Trophoblast cell (in vitro differentiated cells and primary cell): Measurements from ENCODE around the gene VDAC1.

Experiments
- DNase-seq, 2 donors: peaks; one replicate each; pipeline ENCODE4 v3.0.0-alpha.2; 2016
- H2AFZ ChIP-seq: 2 replicates; pipeline ENCODE4 v1.6.1; 2013; ENCODE audit warnings: low read length, moderate library complexity, mild to moderate bottlenecking; ENCODE audit not compliant: insufficient read depth, poor library complexity
- H2AK5ac ChIP-seq: 2 replicates; pipeline ENCODE4 v1.6.1; 2013; ENCODE audit warnings: mild to moderate bottlenecking, low read length
- H2BK120ac ChIP-seq: 2 replicates; pipeline ENCODE4 v1.6.1; 2013; ENCODE audit warnings: low read length, mild to moderate bottlenecking, moderate library complexity; ENCODE audit not compliant: insufficient read depth, poor library complexity
- H2BK12ac ChIP-seq: 2 replicates; pipeline ENCODE4 v1.6.1; 2013; ENCODE audit warnings: mild to moderate bottlenecking, low read length, moderate library complexity
- H2BK5ac ChIP-seq: 2 replicates; pipeline ENCODE4 v1.6.1; 2013; ENCODE audit warnings: low read length, low read depth, moderate library complexity, mild to moderate bottlenecking; ENCODE audit not compliant: poor library complexity
- H3K14ac ChIP-seq: 2 replicates; pipeline ENCODE4 v1.6.1; 2013; ENCODE audit warnings: mild to moderate bottlenecking, low read length
- H3K18ac ChIP-seq: 2 replicates; pipeline ENCODE4 v1.6.1; 2013; ENCODE audit warnings: mild to moderate bottlenecking, low read length
- H3K23ac ChIP-seq: 2 replicates; pipeline ENCODE4 v1.6.1; 2013; ENCODE audit warnings: low read length
- H3K27ac ChIP-seq: 2 replicates; pipeline ENCODE4 v1.5.1; 2013; ENCODE audit warnings: low read depth, mild to moderate bottlenecking, inconsistent platforms, low read length, moderate library complexity
- H3K27me3 ChIP-seq: 2 replicates; pipeline ENCODE4 v1.6.1; 2013; ENCODE audit warnings: inconsistent platforms, mild to moderate bottlenecking, low read length, moderate library complexity; ENCODE audit not compliant: insufficient read depth
- H3K36me3 ChIP-seq, 2 experiments: 1 replicate in 1 of 2; 2 replicates in 1 of 2; pipeline ENCODE4 v1.6.1; 2013; ENCODE audit warnings: low read length in 2 of 2, mild to moderate bottlenecking in 2 of 2, moderate library complexity in 1 of 2; ENCODE audit not compliant: insufficient read depth in 2 of 2, control insufficient read depth in 1 of 2
- H3K4ac ChIP-seq: 2 replicates; pipeline ENCODE4 v1.6.1; 2013; ENCODE audit warnings: low read depth, mild to moderate bottlenecking, low read length, moderate library complexity
- H3K4me1 ChIP-seq, 2 experiments: 1 replicate in 1 of 2; 2 replicates in 1 of 2; pipeline ENCODE4 v1.6.1; 2013; ENCODE audit warnings: low read length in 2 of 2, mild to moderate bottlenecking in 2 of 2, moderate library complexity in 1 of 2; ENCODE audit not compliant: insufficient read depth in 2 of 2, control insufficient read depth in 1 of 2
- H3K4me2 ChIP-seq: 2 replicates; pipeline ENCODE4 v1.6.1; 2013; ENCODE audit warnings: inconsistent platforms, mild to moderate bottlenecking, low read length, moderate library complexity
- H3K4me3 ChIP-seq: 2 replicates; pipeline ENCODE4 v1.5.1; 2013; ENCODE audit warnings: mild to moderate bottlenecking, low read depth, low read length, inconsistent platforms
- H3K79me1 ChIP-seq: one replicate; pipeline ENCODE4 v1.6.1; 2013; ENCODE audit warnings: low read length
- H3K79me2 ChIP-seq: 2 replicates; pipeline ENCODE4 v1.6.1; 2013; ENCODE audit warnings: low read length, mild to moderate bottlenecking; ENCODE audit not compliant: control insufficient read depth, insufficient read depth, poor library complexity
- H3K9ac ChIP-seq: 2 replicates; pipeline ENCODE4 v1.6.1; 2013; ENCODE audit warnings: mild to moderate bottlenecking, low read length
- H3K9me3 ChIP-seq: 2 replicates; pipeline ENCODE4 v1.6.1; 2013; ENCODE audit warnings: low read depth, mild to moderate bottlenecking, control low read depth, inconsistent platforms, low read length; ENCODE audit not compliant: insufficient read depth
- H4K12ac ChIP-seq: 2 replicates; pipeline ENCODE4 v1.6.1; 2013; ENCODE audit warnings: low read depth, mild to moderate bottlenecking, low read length, moderate library complexity
- H4K8ac ChIP-seq: 2 replicates; pipeline ENCODE4 v1.6.1; 2013; ENCODE audit warnings: low read depth, mild to moderate bottlenecking, low read length, moderate library complexity
- H4K91ac ChIP-seq: one replicate; pipeline ENCODE4 v1.6.1; 2013; ENCODE audit warnings: low read depth, mild to moderate bottlenecking, low read length, moderate library complexity
- WGBS: extraction: QIAGEN DNeasy Blood & Tissue Kit; methylation state at CpG from one replicate; pipeline ENCODE4 v1.1.7; 2013; ENCODE audit warnings: missing lambda C conversion rate; ENCODE audit not compliant: insufficient read length, insufficient coverage; ENCODE audit errors: extremely low coverage; 5-methylcytosine and 5-hydroxymethylcytosine counted together

The VDAC1 gene

GRCh38 chr5:133926489-133927299 lies 78.1 kb downstream of the VDAC1 start:
- no peak overlapping the region for H3K4me3 ChIP-seq
- H3K18ac ChIP-seq, result peak overlapping the region; percentile 79
- no peaks in the 10 kb centered on the region for H3K36me3 ChIP-seq
- H2AFZ ChIP-seq, result peak overlapping the region; percentile 8
- peak overlapping the region; percentile 49 for H2AK5ac ChIP-seq
- no CpG with 5 or more reads among the region's 17 CpGs for WGBS
- H3K79me1 ChIP-seq, result peaks cover 15% of the 10 kb centered on the region
- DNase-seq, result peak; percentile 39 to 72
- no peak overlapping the region for H3K4me2 ChIP-seq
- no peaks in the 10 kb centered on the region for H3K79me2 ChIP-seq
- H2BK12ac ChIP-seq, result peak overlapping the region; percentile 89
- peak overlapping the region; percentile 90 for H4K91ac ChIP-seq
- no peak overlapping the region for H3K9ac ChIP-seq
- H3K4me1 ChIP-seq, result peaks cover 21 to 28% of the 10 kb centered on the region in 2 experiments
- peak overlapping the region; percentile 52 for H4K8ac ChIP-seq
- no peaks in the 10 kb centered on the region for H3K27me3 ChIP-seq
- H3K14ac ChIP-seq, result peak overlapping the region; percentile 63
- H3K4ac ChIP-seq, result peak overlapping the region; percentile 17
- H3K27ac ChIP-seq, result peak overlapping the region; percentile 25
- peak overlapping the region; percentile 88 for H2BK120ac ChIP-seq
- H3K9me3 ChIP-seq, result no peaks in the 10 kb centered on the region
- no peak overlapping the region for H3K23ac ChIP-seq
- H2BK5ac ChIP-seq, result peak overlapping the region; percentile 69
- H4K12ac ChIP-seq, result no peak overlapping the region

GRCh38 chr5:133925866-133926488 lies 78.8 kb downstream of the VDAC1 start:
- Histone ChIP-seq H3K4me3 (no peak overlapping the region), H3K9ac (no peak overlapping the region), H3K14ac (peak overlapping the region; percentile 63), H3K4me1 (peaks cover 22 to 28% of the 10 kb centered on the region in 2 experiments), H4K8ac (peak overlapping the region; percentile 52), H3K23ac (no peak overlapping the region), H4K12ac (peak overlapping the region; percentile 47), H3K79me1 (peaks cover 15% of the 10 kb centered on the region), H2BK120ac (peak overlapping the region; percentile 88), H3K27me3 (no peaks in the 10 kb centered on the region), H3K36me3 (no peaks in the 10 kb centered on the region), H2AK5ac (peak overlapping the region; percentile 49), H2BK5ac (peak overlapping the region; percentile 69), H3K9me3 (no peaks in the 10 kb centered on the region), H3K4me2 (no peak overlapping the region), H3K79me2 (no peaks in the 10 kb centered on the region), H4K91ac (peak overlapping the region; percentile 90), H2BK12ac (peak overlapping the region; percentile 89), H3K18ac (peak overlapping the region; percentile 79), H3K4ac (peak overlapping the region; percentile 31), H3K27ac (peak overlapping the region; percentile 25), H2AFZ (peak overlapping the region; percentile 8)
- peak; percentile 96 to 98 for DNase-seq
- WGBS, result no CpG with 5 or more reads among the region's 12 CpGs

- Histone ChIP-seq H3K4me1 (peaks cover 22 to 28% of the 10 kb centered on the region in 2 experiments), H4K91ac (peak overlapping the region; percentile 64), H3K18ac (peak overlapping the region; percentile 12), H3K4me3 (no peak overlapping the region), H3K36me3 (no peaks in the 10 kb centered on the region), H2BK120ac (peak overlapping the region; percentile 65), H3K14ac (peak overlapping the region; percentile 25), H3K79me2 (no peaks in the 10 kb centered on the region), H3K4me2 (no peak overlapping the region), H3K9me3 (no peaks in the 10 kb centered on the region), H4K12ac (no peak overlapping the region), H2AFZ (no peak overlapping the region), H3K9ac (no peak overlapping the region), H3K27ac (no peak overlapping the region), H2BK12ac (peak overlapping the region; percentile 62), H3K79me1 (peaks cover 15% of the 10 kb centered on the region), H3K27me3 (no peaks in the 10 kb centered on the region), H3K23ac (no peak overlapping the region), H4K8ac (no peak overlapping the region), H3K4ac (no peak overlapping the region), H2BK5ac (no peak overlapping the region), H2AK5ac (no peak overlapping the region)
- WGBS, result no CpG with 5 or more reads among the region's 3 CpGs
- no peak for DNase-seq
These were observed 79.5 kb downstream of the VDAC1 start for GRCh38 chr5:133925269-133925668.

- H3K18ac ChIP-seq, result no peak overlapping the region
- no peaks in the 10 kb centered on the region for H3K9me3 ChIP-seq
- H2AFZ ChIP-seq, result no peak overlapping the region
- peaks cover 12% of the 10 kb centered on the region for H3K79me1 ChIP-seq
- H2BK12ac ChIP-seq, result peak overlapping the region; percentile 62
- H3K4me1 ChIP-seq, result peaks cover 22 to 28% of the 10 kb centered on the region in 2 experiments
- H3K4ac ChIP-seq, result no peak overlapping the region
- no peak overlapping the region for H2AK5ac ChIP-seq
- H3K4me2 ChIP-seq, result no peak overlapping the region
- no peak overlapping the region for H3K9ac ChIP-seq
- no CpG with 5 or more reads among the region's 5 CpGs for WGBS
- no peak overlapping the region for H4K91ac ChIP-seq
- no peaks in the 10 kb centered on the region for H3K27me3 ChIP-seq
- no peak overlapping the region for H2BK120ac ChIP-seq
- no peak overlapping the region for H2BK5ac ChIP-seq
- no peak overlapping the region for H3K27ac ChIP-seq
- no peaks in the 10 kb centered on the region for H3K79me2 ChIP-seq
- H3K4me3 ChIP-seq, result no peak overlapping the region
- no peak overlapping the region for H4K8ac ChIP-seq
- DNase-seq, result peak in 1 of 2 donors; percentile 15
- H3K36me3 ChIP-seq, result no peaks in the 10 kb centered on the region
- H3K14ac ChIP-seq, result no peak overlapping the region
- H4K12ac ChIP-seq, result no peak overlapping the region
- no peak overlapping the region for H3K23ac ChIP-seq
These were observed 80.4 kb downstream of the VDAC1 start for GRCh38 chr5:133924221-133924920.
